HG03432 (cell line): ENCODE measurements around the gene CPNE9.

Experiments used
- ATAC-seq: cut with Tn5 transposase; IDR thresholded peaks from one replicate; pipeline ENCODE4 v1.9.1; 2021; ENCODE audit warnings: mild to moderate bottlenecking, moderate library complexity; ENCODE audit not compliant: unreplicated experiment

The CPNE9 gene

GRCh38 chr3:9744162-9744561 lies 40.5 kb downstream of the CPNE9 start:
- ATAC-seq = no peak

- ATAC-seq = no peak
These were observed 41.9 kb downstream of the CPNE9 start for GRCh38 chr3:9745521-9745920.

GRCh38 chr3:9746330-9746729 lies 42.7 kb downstream of the CPNE9 start:
- no peak for ATAC-seq

GRCh38 chr3:9747267-9747666 lies 43.6 kb downstream of the CPNE9 start:
- peak; percentile 12 for ATAC-seq

GRCh38 chr3:9748031-9748430 lies 44.4 kb downstream of the CPNE9 start:
- no peak for ATAC-seq

- no peak for ATAC-seq
These were observed 45.6 kb downstream of the CPNE9 start for GRCh38 chr3:9749296-9749644.

- peak; percentile 92 for ATAC-seq
These were observed 46.3 kb downstream of the CPNE9 start, which contains the start of gene OGG1 for GRCh38 chr3:9749645-9750555. OGG1 (plus strand) TSS chr3:9749952; CDS start chr3:9750287, 335 bp downstream.

- no peak for ATAC-seq
These were observed 47.2 kb downstream of the CPNE9 start for GRCh38 chr3:9750556-9751411.

- ATAC-seq = no peak
These were observed 51.0 kb downstream of the CPNE9 start for GRCh38 chr3:9754678-9755077.

- ATAC-seq = no peak
These were observed 53.8 kb downstream of the CPNE9 start for GRCh38 chr3:9757427-9757826.

- ATAC-seq = no peak
These were observed 57.3 kb downstream of the CPNE9 start for GRCh38 chr3:9760779-9761505.

- no peak for ATAC-seq
These were observed 58.3 kb downstream of the CPNE9 start for GRCh38 chr3:9761919-9762318.

- no peak for ATAC-seq
These were observed 59.2 kb downstream of the CPNE9 start for GRCh38 chr3:9762871-9763270.

- ATAC-seq = no peak
These were observed 62.2 kb downstream of the CPNE9 start for GRCh38 chr3:9765865-9766264.

GRCh38 chr3:9767418-9767817 lies 63.8 kb downstream of the CPNE9 start:
- no peak for ATAC-seq

GRCh38 chr3:9768141-9768775 lies 64.6 kb downstream of the CPNE9 start:
- no peak for ATAC-seq

GRCh38 chr3:9769012-9769411 lies 65.4 kb downstream of the CPNE9 start:
- ATAC-seq = no peak

GRCh38 chr3:9769426-9770275 lies 66.0 kb downstream of the CPNE9 start, which contains the start of gene CAMK1:
CAMK1 (minus strand) TSS chr3:9769947; CDS start chr3:9767749, 2,198 bp downstream.
- peak; percentile 75 for ATAC-seq

GRCh38 chr3:9770276-9770812 lies 66.7 kb downstream of the CPNE9 start:
- ATAC-seq = no peak
